ENCODE measurements around the gene NDUFB4. TPM values are rescaled to one million over a fixed set of nuclear protein-coding genes. Genes with fewer than 3 reads are reported as not detected.

NDUFB4 gene
- total RNA-seq, 4 donors from 2014 or later, result 114 to 235 (median 143) TPM

DNA sequence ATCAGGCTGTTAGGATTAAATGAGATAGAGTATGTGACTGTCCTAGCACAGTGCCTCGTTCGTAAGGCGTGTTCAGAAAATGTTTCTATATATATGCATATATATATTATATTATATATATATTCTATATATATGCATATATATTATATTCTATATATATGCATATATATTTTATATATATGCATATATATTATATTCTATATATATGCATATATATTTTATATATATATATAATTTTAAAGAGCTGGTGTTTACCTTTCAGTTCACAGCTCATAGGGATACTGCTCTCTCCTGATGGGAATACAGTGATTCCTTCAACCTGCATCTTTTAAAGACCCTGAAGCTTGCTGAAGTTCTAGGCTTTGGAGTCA lies 702 bp downstream of the NDUFB4 start:
- H3K4me3 ChIP-seq (ENCODE audit: low read depth, poor library complexity, severe bottlenecking), result peak overlapping the region; percentile 66
- intact Hi-C loops (cut with DNase I; ENCODE audit: low total_unique reads), result no loop called here
- TF ChIP-seq, protein P1, sequence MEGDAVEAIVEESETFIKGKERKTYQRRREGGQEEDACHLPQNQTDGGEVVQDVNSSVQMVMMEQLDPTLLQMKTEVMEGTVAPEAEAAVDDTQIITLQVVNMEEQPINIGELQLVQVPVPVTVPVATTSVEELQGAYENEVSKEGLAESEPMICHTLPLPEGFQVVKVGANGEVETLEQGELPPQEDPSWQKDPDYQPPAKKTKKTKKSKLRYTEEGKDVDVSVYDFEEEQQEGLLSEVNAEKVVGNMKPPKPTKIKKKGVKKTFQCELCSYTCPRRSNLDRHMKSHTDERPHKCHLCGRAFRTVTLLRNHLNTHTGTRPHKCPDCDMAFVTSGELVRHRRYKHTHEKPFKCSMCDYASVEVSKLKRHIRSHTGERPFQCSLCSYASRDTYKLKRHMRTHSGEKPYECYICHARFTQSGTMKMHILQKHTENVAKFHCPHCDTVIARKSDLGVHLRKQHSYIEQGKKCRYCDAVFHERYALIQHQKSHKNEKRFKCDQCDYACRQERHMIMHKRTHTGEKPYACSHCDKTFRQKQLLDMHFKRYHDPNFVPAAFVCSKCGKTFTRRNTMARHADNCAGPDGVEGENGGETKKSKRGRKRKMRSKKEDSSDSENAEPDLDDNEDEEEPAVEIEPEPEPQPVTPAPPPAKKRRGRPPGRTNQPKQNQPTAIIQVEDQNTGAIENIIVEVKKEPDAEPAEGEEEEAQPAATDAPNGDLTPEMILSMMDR (IDR thresholded peaks at IDR 0.05), result no peak
- no peak for TF ChIP-seq POLR2A (IDR thresholded peaks at IDR 0.05)
- DNase-seq (ENCODE audit: low spot score in 2 of 2), result no peak
- WGBS, 2 donors, result 15 to 23% methylated on average over 3 of the region's 3 CpGs

DNA sequence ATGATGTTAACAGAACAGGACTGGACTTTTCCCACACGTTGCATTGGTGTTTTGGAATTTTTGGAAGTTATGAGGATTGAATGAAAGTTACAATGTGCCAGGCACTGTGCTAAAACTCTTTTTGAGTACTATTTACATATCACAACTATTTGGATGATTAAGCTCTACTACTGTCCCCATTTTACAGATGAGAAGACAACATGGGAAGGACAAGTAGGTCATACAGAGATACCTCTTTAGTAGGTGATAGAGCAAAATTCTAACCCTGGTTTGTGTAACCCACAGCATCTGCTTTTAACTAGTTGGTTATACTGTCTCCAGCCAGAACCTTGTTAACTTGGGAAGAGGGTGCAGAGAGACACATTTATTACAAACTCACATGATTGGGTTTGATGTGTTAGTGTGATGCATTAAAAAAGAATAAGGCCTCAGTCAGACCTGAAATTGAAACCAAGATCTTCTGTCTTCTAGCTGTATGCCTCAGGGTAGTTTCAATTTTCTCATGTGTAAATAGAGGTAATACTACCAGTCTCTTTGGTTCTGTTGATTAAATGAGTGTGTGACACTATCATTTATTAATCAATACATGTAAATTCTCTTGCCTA lies 1.4 kb downstream of the NDUFB4 start:
- TF ChIP-seq POLR2A (IDR thresholded peaks at IDR 0.05), result no peak
- TF ChIP-seq, protein P1 (IDR thresholded peaks at IDR 0.05), result no peak
- WGBS, 2 donors, result 30 to 31% methylated on average over 1 of the region's 1 CpG
- intact Hi-C loops (cut with DNase I; ENCODE audit: low total_unique reads), result no loop called here
- no peak overlapping the region for H3K4me3 ChIP-seq (ENCODE audit: low read depth, poor library complexity, severe bottlenecking)
- no peak for DNase-seq (ENCODE audit: low spot score in 2 of 2)

DNA sequence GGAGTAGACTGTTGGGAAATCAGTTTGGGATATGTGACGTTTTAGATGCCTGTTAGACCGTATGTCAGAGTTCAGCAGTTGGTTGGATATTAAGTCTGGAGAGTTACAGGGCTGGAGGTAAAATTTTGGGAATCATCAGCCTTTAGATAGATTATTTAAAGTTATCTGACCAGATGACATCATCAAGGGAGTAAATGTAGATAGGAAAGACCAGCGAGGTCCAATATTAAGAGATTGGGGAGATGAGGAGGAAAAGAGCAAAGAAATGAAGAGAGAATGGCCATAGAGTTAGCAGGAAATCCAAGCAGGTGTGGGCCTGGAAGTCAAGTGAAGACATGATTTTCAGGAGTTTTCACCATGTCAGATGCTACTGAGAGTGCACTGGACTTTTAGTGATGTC lies 3.1 kb downstream of the NDUFB4 start:
- 70 to 73% methylated on average over 3 of the region's 3 CpGs for WGBS, 2 donors
- H3K4me3 ChIP-seq (ENCODE audit: low read depth, poor library complexity, severe bottlenecking), result no peak overlapping the region
- intact Hi-C loops (cut with DNase I; ENCODE audit: low total_unique reads), result no loop called here
- DNase-seq (ENCODE audit: low spot score in 2 of 2), result no peak
- TF ChIP-seq POLR2A (IDR thresholded peaks at IDR 0.05), result no peak
- TF ChIP-seq, protein P1 (IDR thresholded peaks at IDR 0.05), result no peak

DNA sequence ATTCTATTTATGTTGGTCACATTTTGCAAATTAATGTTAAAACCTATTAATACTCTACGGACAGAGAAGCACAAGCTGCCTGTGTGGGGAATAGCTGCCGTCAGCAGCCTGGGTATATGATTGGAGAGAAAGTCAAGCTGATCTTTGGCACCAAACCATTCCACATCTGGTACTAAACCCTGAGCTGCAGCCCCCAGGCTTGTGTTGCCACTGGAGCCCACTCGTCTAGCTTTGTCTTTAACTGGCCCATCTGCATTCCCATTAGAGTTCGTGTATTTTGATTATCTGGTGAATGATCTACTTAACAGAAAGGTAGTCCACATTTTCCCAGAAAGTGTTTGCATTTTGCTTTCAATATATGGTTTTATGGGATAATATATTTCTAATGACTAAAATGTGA lies 5.4 kb downstream of the NDUFB4 start:
- 57 to 58% methylated on average over 4 of the region's 4 CpGs for WGBS, 2 donors

DNA sequence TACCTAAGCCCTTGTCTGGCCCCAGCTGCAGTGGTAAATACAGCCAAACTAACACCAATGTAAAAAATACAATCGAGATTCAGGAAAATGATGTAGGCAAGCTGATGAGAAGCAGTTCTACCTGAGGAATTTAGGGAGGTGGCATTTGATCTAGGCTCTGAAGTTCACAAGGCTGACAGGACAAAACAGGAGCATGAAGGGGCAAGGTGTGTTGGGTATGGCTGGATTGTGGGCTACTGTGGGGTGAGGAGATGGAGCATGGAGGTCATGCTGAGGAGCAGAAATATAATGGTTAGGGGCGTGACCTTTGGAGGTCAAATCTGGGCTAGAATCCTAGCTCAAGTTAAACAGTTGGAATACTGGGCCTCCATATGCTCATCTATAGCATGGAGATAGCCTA lies 6.5 kb downstream of the NDUFB4 start:
- WGBS, 2 donors, result 88 to 91% methylated on average over 2 of the region's 2 CpGs
- H3K4me3 ChIP-seq (ENCODE audit: low read depth, poor library complexity, severe bottlenecking), result no peak overlapping the region
- intact Hi-C loops (cut with DNase I; ENCODE audit: low total_unique reads), result no loop called here
- TF ChIP-seq, protein P1 (IDR thresholded peaks at IDR 0.05), result no peak
- no peak for TF ChIP-seq POLR2A (IDR thresholded peaks at IDR 0.05)
- DNase-seq (ENCODE audit: low spot score in 2 of 2), result no peak

More for the DNA sequence above, 5.4 kb downstream of the NDUFB4 start:
- no peak for TF ChIP-seq POLR2A (IDR thresholded peaks at IDR 0.05)
- TF ChIP-seq, protein P1 (IDR thresholded peaks at IDR 0.05), result no peak
- DNase-seq (ENCODE audit: low spot score in 2 of 2), result no peak
- intact Hi-C loops (cut with DNase I; ENCODE audit: low total_unique reads), result no loop called here
- H3K4me3 ChIP-seq (ENCODE audit: low read depth, poor library complexity, severe bottlenecking), result no peak overlapping the region

DNA sequence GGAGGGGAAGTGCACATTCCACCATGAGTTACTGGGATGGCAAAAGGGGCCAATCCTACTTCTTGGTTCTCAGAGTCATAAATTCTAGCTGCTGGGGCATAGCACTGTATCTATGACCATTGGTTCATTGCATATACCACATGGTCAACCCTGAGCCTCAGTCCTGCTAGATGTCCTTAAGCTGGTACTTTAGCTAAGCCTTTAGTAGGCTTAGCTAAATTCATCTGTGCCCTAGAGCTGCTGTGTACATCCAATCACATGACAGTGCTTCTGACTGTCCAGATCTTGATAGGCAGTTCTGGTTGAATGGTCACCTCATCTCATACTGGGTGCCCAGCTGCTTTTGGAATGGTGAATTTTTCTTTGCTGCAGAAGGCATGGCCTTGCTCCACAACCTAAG lies 8.2 kb downstream of the NDUFB4 start:
- intact Hi-C loops (cut with DNase I; ENCODE audit: low total_unique reads), result no loop called here
- no peak overlapping the region for H3K4me3 ChIP-seq (ENCODE audit: low read depth, poor library complexity, severe bottlenecking)
- TF ChIP-seq, protein P1 (IDR thresholded peaks at IDR 0.05), result no peak
- TF ChIP-seq POLR2A (IDR thresholded peaks at IDR 0.05), result no peak
- no peak for DNase-seq (ENCODE audit: low spot score in 2 of 2)

Data from lower leg skin (tissue), 4 donors.